GM10847 (cell line): ENCODE data around the gene CHI3L1.

Experiments
- POLR2A ChIP-seq: IDR thresholded peaks from 2 replicates; pipeline ENCODE4 v1.6.1; 2011; ENCODE audit not compliant: insufficient read length; ENCODE audit errors: extremely low read depth

Gene CHI3L1

DNA sequence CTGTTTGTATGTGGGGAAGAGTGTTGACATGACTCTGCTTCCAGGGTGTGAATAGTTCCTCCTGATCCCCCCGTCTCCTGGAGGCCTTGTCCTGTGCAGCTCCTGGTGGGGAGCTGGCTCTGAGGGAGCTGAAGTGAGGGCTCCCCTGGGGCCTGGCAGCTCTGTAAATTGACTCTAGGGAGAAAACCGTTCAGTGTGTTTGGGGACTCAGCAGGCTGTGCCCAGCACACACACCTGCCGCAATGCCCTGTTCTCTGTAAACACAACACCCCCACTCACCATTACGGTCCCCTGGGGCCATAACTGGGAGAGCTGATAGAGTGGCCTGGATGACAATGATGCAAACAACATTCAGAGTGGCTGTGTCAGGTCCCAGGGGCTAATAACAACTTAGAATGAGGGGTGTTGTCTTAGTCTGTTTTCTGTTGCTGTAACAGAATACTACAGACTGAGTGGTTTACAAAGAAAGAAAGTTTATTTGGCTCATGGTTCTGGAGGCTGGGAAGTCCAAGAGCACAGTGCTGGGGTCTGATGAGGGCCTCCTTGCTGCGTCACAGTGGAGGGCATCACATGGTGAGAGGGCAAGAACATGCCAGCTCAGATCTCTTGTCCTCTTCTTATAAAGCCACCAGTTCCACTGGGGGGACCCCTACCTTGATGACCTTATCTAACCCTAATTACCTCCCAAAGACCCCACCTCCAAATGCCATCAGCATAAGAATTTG is 43.7 kb downstream of the CHI3L1 start:
- TF ChIP-seq POLR2A: no peak

DNA sequence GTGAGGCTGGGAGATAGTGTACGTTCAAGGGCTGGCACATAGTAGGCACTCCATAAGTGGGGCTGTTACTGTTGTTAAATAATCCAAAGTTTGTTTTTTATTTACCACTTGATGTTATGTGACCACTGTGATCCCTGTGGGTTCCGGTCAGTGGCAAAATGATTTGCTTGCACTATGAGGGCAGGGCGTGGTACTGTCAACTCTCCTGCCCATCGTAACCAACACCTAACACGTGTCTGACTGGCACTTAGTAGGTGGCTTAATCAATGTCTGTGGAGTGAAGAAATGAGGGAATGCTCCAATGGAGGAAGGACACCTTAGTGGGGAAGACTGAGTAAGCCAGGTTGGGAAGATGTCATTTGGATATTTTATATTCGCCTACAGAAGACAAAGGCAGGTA is 44.4 kb downstream of the CHI3L1 start:
- no peak for TF ChIP-seq POLR2A

DNA sequence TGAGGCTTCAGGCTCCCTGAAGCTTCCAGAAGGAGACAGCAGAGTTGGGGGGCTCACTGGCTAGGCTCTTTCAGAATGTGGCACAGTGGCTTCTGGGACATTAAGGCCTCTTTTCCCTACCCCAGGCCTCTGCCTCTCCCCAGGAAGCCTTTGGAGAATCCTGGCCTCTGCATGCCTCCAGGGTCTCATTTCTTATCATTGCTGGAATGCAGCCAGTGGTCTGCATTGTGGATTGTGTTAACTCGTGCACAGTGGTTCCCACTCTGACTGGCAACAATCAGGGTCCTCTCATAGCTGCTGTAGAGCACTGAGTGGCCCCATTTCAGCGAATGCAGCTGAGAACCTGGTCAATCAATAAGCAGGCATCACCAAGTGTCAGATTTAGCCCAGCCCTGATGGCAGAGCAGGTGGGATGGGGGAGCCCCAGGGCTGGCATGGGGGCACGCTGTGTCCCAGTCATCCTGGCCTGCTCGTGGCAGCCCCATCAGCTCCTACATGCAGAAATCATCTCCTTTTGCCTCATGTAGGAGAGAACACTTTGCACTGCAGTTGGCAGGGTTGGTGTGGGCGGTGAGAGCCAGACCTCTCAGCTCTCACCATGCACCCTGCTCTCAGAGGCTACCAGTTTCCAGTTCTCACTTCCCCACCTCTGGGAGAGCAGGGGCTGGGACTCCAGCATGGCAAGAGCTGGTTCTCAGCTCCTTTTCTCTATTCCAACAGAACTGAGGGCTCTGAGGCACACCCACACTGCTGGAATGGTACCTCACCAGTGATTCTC is 45.6 kb downstream of the CHI3L1 start:
- TF ChIP-seq POLR2A: no peak

DNA sequence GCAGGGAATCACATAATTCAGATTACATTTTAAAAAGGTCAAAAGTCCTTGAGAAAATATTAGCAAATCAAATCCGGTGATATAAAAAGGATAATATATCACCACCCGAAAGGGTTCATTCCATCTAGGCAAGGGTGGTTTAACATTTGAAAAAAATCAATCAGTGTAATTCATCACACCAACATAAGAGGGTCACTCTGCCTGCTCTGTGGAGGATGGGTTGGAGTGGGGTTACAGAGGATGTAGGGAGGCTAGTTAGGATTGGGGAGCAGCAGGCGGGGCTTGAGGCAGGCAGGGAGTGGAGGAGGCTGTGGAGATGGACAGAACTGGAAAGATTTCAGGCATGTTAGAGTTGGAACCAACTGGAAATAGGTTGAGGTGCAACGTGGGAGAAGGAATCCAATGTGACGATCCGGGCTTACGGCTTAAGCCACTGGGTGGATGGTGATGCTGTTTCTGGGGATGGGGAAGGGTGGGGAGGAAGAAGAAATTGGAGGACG is 46.5 kb downstream of the CHI3L1 start:
- no peak for TF ChIP-seq POLR2A

DNA sequence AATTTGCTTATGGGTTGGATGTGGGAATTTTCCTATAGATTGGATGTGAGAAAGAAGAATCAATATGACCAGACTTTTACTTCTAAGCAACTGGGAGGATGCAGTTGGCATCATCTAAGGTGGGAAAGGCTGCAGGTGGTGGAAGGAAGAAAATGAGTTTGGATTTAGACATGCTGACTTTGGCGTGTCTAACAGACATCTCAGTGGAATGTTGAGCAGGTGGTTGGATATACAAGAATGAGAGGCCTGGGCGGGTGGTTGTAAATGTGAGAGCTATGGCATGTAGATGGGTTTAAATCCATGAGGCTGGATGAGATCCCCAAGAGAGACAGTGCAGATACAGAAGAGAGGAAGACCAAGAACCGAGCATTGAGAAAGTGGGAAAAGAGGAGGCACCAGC is 48.4 kb downstream of the CHI3L1 start:
- TF ChIP-seq POLR2A: no peak

DNA sequence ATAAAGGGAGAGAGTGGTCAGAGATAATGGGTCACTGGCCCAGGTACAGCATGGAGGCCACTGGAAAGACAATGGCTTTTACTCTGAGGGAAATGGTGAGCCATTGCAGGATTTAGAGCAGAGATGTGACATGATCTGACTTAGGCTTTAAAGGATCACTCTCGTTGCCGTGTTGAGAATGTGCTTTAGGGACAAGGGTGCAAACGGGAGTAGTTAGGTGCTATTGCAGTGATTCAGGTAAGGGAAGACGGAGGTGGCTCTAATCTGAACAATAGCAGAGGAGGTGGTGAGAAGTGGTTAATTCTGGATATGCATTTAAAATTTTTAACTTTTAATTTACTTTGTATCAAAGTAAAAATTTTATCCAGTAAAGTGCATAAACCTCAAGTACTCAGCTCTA is 49.2 kb downstream of the CHI3L1 start:
- TF ChIP-seq POLR2A: no peak

DNA sequence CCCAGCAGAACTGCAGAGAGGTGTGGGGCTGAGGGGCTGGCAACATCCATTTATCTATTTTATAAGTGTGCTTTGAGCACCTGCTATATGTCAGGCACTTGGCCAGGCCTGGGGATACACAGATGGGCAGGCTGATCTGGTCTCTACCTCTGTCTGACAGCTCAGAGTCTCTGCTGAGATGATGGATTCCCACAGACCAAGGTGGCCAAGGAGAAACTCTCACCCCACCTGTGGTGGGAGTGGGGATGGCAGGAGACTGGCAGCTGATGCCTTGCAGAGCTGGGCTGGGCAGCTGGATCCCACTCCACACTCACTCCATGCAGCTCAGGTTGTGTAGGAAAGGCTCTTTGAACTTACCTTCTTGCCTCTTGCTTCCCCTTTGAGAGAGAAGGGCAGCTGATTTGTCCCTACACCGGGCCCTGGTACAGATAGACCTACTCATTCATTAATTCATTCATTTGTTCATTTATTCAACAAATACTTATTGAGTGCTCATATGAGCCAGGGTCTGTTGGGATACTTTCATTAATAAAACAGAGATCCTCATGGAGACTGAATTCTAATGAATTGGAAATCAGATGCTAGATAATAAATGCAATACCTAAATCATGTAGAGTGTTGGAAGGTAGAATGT is 50.0 kb downstream of the CHI3L1 start:
- TF ChIP-seq POLR2A: no peak

DNA sequence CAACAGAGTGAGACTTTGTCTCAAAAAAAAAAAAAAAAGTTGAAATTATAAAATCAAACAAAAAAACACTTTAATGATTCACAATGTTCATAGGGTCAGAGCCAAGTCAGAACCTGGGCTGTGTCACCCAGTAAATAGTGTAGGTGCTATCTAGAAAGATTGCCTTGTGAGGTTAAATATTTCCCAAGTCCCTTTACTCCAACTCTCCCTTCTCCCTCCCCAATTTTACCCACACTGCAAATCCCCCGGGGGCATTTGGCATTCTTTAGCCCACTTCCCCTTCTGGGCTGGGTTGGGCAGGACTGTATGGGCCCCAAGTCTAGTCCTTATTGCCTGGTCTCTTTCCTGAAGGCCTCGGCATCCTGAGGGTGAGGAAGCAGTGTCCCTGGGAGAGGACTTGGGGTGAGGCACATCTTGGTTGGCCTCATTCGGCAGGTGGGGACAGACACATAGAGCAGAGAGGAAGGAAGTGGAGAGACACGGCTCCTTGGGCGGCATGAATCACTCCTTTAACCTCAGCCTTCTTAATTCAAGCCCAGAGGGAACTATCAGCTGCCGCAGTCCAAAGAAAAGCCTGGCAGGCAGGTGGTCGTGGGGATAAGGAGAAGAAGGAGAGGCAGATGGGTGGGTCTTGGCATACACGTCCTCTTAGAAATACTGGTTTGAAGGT is 50.7 kb downstream of the CHI3L1 start:
- TF ChIP-seq POLR2A: no peak

DNA sequence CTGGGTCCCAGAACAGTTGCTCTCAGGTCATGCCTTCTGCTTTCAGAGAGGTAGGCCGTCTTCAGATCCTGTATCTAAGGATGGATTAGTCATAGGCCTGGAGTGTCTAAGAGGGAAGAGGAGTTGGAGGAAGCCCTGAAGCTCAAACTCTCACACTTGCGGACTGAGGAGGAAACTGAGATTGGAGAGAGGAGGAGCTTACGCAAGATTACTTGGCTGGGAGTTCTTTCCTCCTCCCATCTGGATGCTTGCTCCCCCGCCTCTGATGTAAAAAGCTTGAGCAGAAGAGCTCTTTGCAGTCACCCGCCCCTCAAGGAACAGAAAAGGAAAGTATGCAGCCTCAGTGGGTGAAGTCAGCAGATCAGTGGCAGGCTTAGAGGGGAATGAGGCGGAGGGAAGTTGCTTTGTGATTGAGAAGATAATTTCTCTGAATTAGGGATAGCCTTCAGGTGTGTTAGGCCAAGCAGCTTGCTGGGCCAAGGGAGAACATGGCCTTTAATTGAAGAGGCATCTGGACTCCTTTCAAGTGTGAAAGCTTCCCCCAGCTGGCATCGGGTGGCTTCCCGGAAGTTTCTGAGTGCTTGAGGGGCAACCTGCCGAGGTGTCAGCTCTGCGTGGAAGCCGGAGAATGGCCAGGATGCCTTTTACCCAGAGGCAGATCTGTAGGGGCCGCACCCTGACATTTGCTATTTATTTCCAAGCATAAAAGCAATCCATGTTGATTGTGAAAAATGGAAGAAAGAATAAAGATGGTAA is 52.4 kb downstream of the CHI3L1 start:
- no peak for TF ChIP-seq POLR2A

DNA sequence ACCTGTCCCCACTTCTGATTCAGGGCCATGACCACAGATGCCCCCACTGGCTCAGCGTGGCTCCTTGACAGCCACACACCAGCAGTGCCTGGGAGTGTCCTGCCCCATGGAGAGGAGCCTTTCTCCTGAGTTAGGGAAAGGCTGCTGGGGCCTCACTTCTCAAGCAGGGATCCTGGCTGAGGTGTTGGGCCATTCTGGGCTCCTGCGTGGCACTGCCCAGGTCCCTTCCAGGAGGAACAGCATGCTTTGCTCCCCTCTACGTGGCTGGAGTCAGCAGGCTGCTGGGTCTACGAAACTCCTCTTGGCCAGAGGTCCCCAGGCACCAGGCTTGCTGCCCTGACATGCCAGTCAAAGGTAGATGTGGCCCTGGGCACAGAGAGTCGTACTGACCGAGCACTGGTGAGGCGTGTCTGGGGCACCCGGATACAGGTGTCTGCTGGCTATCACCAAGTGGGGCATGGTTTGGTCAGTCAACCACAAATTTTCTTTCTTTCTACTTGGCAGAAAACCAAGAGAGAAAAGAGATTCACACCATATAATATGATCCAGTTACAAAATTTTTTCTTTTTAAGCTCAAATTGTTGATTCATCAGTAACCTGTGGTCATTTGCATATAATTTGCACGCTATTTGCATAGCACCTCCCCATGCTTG is 54.8 kb downstream of the CHI3L1 start:
- no peak for TF ChIP-seq POLR2A

DNA sequence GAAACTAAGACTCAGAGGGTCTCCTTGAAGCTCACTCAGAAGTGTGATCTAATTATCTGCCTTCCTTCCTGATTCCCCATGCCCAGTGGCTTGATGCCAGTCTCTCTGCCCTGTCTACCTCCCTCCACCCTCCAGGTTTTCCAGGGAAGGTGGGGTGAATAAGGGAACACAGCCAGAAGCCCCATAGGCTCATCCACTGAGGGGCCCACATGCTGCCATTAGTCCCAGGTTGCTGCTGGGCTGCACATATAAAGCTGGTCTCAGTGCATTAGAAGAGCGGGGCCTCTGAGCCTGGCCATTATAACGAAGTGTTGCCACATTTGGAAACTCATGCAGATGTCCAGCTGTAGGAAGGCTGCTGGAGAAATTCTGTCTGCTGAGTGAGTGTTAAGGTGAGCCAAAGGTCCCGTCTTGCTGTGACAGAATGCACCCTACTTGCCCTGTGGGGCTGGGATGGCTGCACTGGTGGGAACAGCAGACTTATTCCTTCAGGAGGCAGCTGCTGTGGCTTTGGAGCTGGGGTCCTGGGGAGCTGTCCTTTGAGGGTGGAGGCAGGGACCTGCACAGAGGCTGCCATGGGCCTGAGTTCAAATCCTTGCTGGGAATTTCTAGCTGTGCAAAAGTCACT is 56.0 kb downstream of the CHI3L1 start:
- no peak for TF ChIP-seq POLR2A

DNA sequence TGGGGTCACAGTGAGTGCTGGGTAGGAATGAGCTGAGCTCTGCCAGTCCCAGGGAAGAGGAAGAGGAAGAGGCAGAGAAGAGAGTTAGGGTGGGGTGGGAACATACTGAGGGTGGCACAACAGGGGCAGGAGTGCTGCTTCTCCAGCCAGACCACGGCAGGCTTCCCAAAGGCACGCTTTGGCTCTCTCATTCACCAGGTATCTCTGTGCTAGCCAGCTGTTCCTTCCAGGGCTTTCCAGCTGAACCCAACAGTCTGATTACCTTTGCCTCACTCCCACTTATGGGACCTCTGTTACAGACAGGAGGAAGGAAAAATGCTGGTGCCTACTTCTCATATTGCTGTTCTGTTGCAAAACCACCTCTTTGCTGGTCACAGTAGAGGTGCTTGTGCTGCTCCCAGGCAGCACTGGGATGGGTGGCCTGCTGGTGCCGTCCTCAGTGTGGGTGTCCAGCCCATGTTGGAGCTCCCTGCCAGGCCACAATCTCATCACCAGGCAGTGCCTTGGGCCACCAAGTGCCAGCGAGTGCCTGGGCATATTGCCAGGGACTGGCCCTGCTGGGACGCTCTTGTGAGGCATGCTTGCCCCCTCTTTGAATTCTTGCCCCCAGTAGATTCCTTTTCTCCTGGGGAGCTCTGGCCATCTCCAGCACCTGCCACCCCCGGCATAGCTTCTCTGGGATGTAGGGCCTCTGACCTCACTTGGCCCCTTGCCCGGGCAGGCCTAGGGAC is 56.8 kb downstream of the CHI3L1 start:
- no peak for TF ChIP-seq POLR2A
